HepG2 (cell line): ENCODE data around the gene TNFAIP1. TPM values are rescaled to one million over a fixed set of nuclear protein-coding genes. Genes with fewer than 3 reads are reported as not detected.
A peak's percentile ranks its signal among the peaks of the same experiment; 100 is the strongest.

Experiments used
- AKAP8 ChIP-seq: sonication (generic); formaldehyde crosslinking; IDR thresholded peaks from 2 replicates; pipeline ENCODE4 v1.5.1; 2020; ENCODE audit warnings: mild to moderate bottlenecking, missing genetic modification reagents
- ATRX ChIP-seq: sonication (generic); formaldehyde crosslinking; IDR thresholded peaks from 2 replicates; pipeline ENCODE4 v1.4.0; 2020; ENCODE audit warnings: missing genetic modification reagents, borderline replicate concordance
- CBX1 ChIP-seq: IDR thresholded peaks from one replicate; pipeline ENCODE4 v1.6.1; 2016; ENCODE audit warnings: antibody characterized with exemption, low read depth
- DMAP1 ChIP-seq: IDR thresholded peaks from 2 replicates; pipeline ENCODE4 v1.6.1; 2016
- HOXA9 ChIP-seq: sonication (generic); formaldehyde crosslinking; IDR thresholded peaks from 2 replicates; pipeline ENCODE4 v1.8.1; 2022; ENCODE audit warnings: missing genetic modification reagents, mild to moderate bottlenecking, moderate library complexity, borderline replicate concordance
- KDM4B ChIP-seq: sonication (generic); formaldehyde crosslinking; IDR thresholded peaks from 2 replicates; pipeline ENCODE4 v1.4.0; 2020; ENCODE audit warnings: missing genetic modification reagents
- PLRG1 ChIP-seq: fragments of 450-650 bp; conservative IDR thresholded peaks from 2 replicates; pipeline ENCODE4 v1.6.1; 2016
- TAF15 ChIP-seq: fragments of 200-400 bp; formaldehyde crosslinking; IDR thresholded peaks from one replicate; pipeline ENCODE4 v1.6.1; 2018; ENCODE audit warnings: mild to moderate bottlenecking, low read depth, low read length; ENCODE audit not compliant: poor library complexity, severe bottlenecking
- TP53 ChIP-seq: sonication (generic); formaldehyde crosslinking; conservative IDR thresholded peaks from 2 replicates; pipeline ENCODE4 v1.4.0; 2020; ENCODE audit warnings: missing genetic modification reagents
- ZNF570 ChIP-seq: sonication (generic); formaldehyde crosslinking; IDR thresholded peaks from 2 replicates; pipeline ENCODE4 v1.4.0; 2020; ENCODE audit warnings: mild to moderate bottlenecking, missing genetic modification reagents, borderline replicate concordance
- ZNF605 ChIP-seq: sonication (generic); formaldehyde crosslinking; IDR thresholded peaks from 2 replicates; pipeline ENCODE4 v1.8.0; 2022; ENCODE audit warnings: mild to moderate bottlenecking, missing genetic modification reagents
- polyA plus RNA-seq, 8 experiments: library from polyadenylated mRNA; depleted of rRNA in 3 of 8; stranded (reverse) in 7 of 8; unstranded in 1 of 8; fragments of >200 nt; fragmentation: Illumina TruSeq in 4 of 8; extraction: Trizol in 4 of 8; gene quantifications; 2 replicates each; pipeline versions ENCODE4 v1.2.1 to v1.2.3, GENCODE V29; 2011 to 2016; ENCODE audit warnings: low read depth in 4 of 8, missing spikeins in 1 of 8, mixed read lengths in 1 of 8; ENCODE audit not compliant: insufficient read depth in 1 of 8
- total RNA-seq, 5 experiments: library from RNA; depleted of rRNA; stranded (reverse); fragments of >200 nt; fragmentation: Illumina TruSeq; extraction: Trizol; gene quantifications; 2 replicates each; pipeline ENCODE4 v1.2.3, GENCODE V29; 2016; ENCODE audit warnings: low read depth in 1 of 5
- TF ChIP-seq, protein P1 (sequence below): sonication (generic); formaldehyde crosslinking; conservative IDR thresholded peaks from 2 replicates; pipeline ENCODE4 v1.8.0; 2022; ENCODE audit warnings: missing genetic modification reagents
- TF ChIP-seq, protein P2 (sequence below): sonication (generic); formaldehyde crosslinking; IDR thresholded peaks from 2 replicates; pipeline ENCODE4 v1.4.0; 2020; ENCODE audit warnings: missing genetic modification reagents, borderline replicate concordance
- TF ChIP-seq, protein P3 (sequence below): sonication (generic); formaldehyde crosslinking; IDR thresholded peaks from 2 replicates; pipeline ENCODE4 v1.4.0; 2020; ENCODE audit warnings: missing genetic modification reagents
- TF ChIP-seq, protein P4 (sequence below): sonication (generic); formaldehyde crosslinking; IDR thresholded peaks from 2 replicates; pipeline ENCODE4 v1.5.1; 2020; ENCODE audit warnings: missing genetic modification reagents, mild to moderate bottlenecking, borderline replicate concordance
- TF ChIP-seq, protein P5 (sequence below): sonication (generic); formaldehyde crosslinking; IDR thresholded peaks from 2 replicates; pipeline ENCODE4 v1.5.0; 2020; ENCODE audit warnings: missing genetic modification reagents
- TF ChIP-seq, protein P6 (sequence below): sonication (generic); formaldehyde crosslinking; IDR thresholded peaks from 2 replicates; pipeline ENCODE4 v1.8.1; 2022; ENCODE audit warnings: mild to moderate bottlenecking, missing genetic modification reagents

TNFAIP1 gene
- total and polyA plus RNA-seq, 2 of the 13 experiments (the other 11 are each of a cell fraction or from before 2014, with no cell fraction given) = 17.5 to 40.6 TPM

DNA sequence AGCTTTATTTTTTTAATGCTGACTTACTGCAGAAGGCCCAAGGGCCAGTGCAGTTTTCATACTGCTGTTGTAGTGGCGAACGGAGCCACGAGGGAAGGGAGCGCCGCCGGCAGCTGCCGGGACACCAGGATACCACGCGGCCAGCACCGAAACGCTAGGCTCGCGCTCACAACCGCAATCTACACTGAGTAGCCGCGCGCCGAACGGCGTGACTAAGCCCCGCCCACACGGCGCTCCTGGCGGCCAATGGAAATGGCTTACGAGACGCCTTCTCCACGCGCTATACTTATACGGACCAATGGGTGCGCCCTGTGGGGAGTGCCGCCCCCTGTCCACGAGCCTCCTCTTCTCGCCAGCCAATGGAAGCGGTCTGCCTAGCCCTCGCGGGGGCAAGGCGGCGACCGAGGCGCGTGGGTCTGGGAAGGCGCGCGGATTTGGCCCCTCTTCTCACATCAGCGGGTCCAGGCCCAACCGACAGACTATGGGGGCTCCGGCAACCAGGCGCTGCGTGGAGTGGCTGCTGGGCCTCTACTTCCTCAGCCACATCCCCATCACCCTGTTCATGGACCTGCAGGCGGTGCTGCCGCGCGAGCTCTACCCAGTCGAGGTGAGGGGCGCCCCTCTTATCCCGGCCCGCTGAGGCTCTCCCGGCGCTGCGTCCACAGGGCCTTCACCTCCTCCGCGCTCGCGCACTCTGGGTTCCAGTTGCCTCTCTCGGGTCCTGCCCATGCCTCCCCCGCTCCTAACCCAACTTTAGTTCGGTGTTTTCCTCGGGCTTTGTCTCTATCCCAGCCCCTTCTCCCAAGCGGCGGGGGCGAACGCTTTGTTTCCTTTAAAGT is 16.6 kb upstream of the TNFAIP1 start, which contains the start of gene TMEM97 (continued):
- TF ChIP-seq, protein P1, sequence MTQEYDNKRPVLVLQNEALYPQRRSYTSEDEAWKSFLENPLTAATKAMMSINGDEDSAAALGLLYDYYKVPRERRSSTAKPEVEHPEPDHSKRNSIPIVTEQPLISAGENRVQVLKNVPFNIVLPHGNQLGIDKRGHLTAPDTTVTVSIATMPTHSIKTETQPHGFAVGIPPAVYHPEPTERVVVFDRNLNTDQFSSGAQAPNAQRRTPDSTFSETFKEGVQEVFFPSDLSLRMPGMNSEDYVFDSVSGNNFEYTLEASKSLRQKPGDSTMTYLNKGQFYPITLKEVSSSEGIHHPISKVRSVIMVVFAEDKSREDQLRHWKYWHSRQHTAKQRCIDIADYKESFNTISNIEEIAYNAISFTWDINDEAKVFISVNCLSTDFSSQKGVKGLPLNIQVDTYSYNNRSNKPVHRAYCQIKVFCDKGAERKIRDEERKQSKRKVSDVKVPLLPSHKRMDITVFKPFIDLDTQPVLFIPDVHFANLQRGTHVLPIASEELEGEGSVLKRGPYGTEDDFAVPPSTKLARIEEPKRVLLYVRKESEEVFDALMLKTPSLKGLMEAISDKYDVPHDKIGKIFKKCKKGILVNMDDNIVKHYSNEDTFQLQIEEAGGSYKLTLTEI (CRISPR knock-in tag) = no peak
- TF ChIP-seq, protein P2, sequence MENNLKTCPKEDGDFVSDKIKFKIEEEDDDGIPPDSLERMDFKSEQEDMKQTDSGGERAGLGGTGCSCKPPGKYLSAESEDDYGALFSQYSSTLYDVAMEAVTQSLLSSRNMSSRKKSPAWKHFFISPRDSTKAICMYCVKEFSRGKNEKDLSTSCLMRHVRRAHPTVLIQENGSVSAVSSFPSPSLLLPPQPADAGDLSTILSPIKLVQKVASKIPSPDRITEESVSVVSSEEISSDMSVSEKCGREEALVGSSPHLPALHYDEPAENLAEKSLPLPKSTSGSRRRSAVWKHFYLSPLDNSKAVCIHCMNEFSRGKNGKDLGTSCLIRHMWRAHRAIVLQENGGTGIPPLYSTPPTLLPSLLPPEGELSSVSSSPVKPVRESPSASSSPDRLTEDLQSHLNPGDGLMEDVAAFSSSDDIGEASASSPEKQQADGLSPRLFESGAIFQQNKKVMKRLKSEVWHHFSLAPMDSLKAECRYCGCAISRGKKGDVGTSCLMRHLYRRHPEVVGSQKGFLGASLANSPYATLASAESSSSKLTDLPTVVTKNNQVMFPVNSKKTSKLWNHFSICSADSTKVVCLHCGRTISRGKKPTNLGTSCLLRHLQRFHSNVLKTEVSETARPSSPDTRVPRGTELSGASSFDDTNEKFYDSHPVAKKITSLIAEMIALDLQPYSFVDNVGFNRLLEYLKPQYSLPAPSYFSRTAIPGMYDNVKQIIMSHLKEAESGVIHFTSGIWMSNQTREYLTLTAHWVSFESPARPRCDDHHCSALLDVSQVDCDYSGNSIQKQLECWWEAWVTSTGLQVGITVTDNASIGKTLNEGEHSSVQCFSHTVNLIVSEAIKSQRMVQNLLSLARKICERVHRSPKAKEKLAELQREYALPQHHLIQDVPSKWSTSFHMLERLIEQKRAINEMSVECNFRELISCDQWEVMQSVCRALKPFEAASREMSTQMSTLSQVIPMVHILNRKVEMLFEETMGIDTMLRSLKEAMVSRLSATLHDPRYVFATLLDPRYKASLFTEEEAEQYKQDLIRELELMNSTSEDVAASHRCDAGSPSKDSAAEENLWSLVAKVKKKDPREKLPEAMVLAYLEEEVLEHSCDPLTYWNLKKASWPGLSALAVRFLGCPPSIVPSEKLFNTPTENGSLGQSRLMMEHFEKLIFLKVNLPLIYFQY (CRISPR knock-in tag) = no peak
- TF ChIP-seq ZNF605 (CRISPR knock-in tag) = peak; percentile 8; the same call in 1 of the 2 replicates
- TF ChIP-seq, protein P3, sequence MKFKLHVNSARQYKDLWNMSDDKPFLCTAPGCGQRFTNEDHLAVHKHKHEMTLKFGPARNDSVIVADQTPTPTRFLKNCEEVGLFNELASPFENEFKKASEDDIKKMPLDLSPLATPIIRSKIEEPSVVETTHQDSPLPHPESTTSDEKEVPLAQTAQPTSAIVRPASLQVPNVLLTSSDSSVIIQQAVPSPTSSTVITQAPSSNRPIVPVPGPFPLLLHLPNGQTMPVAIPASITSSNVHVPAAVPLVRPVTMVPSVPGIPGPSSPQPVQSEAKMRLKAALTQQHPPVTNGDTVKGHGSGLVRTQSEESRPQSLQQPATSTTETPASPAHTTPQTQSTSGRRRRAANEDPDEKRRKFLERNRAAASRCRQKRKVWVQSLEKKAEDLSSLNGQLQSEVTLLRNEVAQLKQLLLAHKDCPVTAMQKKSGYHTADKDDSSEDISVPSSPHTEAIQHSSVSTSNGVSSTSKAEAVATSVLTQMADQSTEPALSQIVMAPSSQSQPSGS (CRISPR knock-in tag) = 0 out of 2 replicates have a peak, but pooled peaks have one; percentile 5
- peak; percentile 13; the same call in 1 of the 2 replicates for TF ChIP-seq TP53 (CRISPR knock-in tag)
- TF ChIP-seq HOXA9 (CRISPR knock-in tag) = 0 out of 2 replicates have a peak, but pooled peaks have one; percentile 19
- peak; percentile 13 for TF ChIP-seq CBX1
- TF ChIP-seq, protein P4, sequence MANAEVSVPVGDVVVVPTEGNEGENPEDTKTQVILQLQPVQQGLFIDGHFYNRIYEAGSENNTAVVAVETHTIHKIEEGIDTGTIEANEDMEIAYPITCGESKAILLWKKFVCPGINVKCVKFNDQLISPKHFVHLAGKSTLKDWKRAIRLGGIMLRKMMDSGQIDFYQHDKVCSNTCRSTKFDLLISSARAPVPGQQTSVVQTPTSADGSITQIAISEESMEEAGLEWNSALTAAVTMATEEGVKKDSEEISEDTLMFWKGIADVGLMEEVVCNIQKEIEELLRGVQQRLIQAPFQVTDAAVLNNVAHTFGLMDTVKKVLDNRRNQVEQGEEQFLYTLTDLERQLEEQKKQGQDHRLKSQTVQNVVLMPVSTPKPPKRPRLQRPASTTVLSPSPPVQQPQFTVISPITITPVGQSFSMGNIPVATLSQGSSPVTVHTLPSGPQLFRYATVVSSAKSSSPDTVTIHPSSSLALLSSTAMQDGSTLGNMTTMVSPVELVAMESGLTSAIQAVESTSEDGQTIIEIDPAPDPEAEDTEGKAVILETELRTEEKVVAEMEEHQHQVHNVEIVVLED (CRISPR knock-in tag) = peak; percentile 90
- TF ChIP-seq PLRG1 = no peak
- no peak for TF ChIP-seq KDM4B (CRISPR knock-in tag)
- no peak for TF ChIP-seq ZNF570 (CRISPR knock-in tag)
- no peak for TF ChIP-seq AKAP8 (CRISPR knock-in tag)
- peak; percentile 85 for TF ChIP-seq DMAP1 (CRISPR knock-in tag)
- TF ChIP-seq, protein P5, sequence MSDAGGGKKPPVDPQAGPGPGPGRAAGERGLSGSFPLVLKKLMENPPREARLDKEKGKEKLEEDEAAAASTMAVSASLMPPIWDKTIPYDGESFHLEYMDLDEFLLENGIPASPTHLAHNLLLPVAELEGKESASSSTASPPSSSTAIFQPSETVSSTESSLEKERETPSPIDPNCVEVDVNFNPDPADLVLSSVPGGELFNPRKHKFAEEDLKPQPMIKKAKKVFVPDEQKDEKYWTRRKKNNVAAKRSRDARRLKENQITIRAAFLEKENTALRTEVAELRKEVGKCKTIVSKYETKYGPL = no peak
- no peak for TF ChIP-seq TAF15
- no peak for TF ChIP-seq ATRX (CRISPR knock-in tag)
- TF ChIP-seq, protein P6, sequence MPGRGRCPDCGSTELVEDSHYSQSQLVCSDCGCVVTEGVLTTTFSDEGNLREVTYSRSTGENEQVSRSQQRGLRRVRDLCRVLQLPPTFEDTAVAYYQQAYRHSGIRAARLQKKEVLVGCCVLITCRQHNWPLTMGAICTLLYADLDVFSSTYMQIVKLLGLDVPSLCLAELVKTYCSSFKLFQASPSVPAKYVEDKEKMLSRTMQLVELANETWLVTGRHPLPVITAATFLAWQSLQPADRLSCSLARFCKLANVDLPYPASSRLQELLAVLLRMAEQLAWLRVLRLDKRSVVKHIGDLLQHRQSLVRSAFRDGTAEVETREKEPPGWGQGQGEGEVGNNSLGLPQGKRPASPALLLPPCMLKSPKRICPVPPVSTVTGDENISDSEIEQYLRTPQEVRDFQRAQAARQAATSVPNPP (CRISPR knock-in tag) = peak; percentile 88
